Testis (tissue), 3 donors: Measurements from ENCODE around the gene BAIAP2. TPM values are rescaled to one million over a fixed set of nuclear protein-coding genes. Genes with fewer than 3 reads are reported as not detected.

Experiments used
- DNase-seq: peaks from one replicate; pipeline ENCODE4 v3.0.0-alpha.2; 2019
- H3K27ac ChIP-seq, 2 donors: fragments of 200-600 bp; sonication (generic); one replicate each; pipeline ENCODE4 v1.5.1; 2019
- H3K27me3 ChIP-seq: fragments of 200-600 bp; sonication (generic); one replicate; pipeline ENCODE4 v1.5.1; 2019
- H3K36me3 ChIP-seq: fragments of 200-600 bp; sonication (generic); one replicate; pipeline ENCODE4 v1.5.1; 2017; ENCODE audit warnings: low read depth; ENCODE audit errors: missing control alignments
- H3K4me1 ChIP-seq: fragments of 200-600 bp; sonication (generic); one replicate; pipeline ENCODE4 v1.5.1; 2019
- H3K4me3 ChIP-seq, 2 donors: fragments of 200-600 bp; sonication (generic); one replicate each; pipeline ENCODE4 v1.5.1; 2017 to 2019
- H3K9me3 ChIP-seq: fragments of 200-600 bp; sonication (generic); one replicate; pipeline ENCODE4 v1.5.1; 2017
- POLR2A ChIP-seq: fragments of 450-650 bp; IDR thresholded peaks from one replicate; pipeline ENCODE4 v1.6.1; 2017; ENCODE audit warnings: antibody characterized with exemption, mild to moderate bottlenecking, moderate library complexity
- WGBS, 2 donors: methylation state at CpG; one replicate each; pipeline ENCODE4 v1.1.5; 2018; 5-methylcytosine and 5-hydroxymethylcytosine counted together
- intact Hi-C: fragments of 100-400 bp; cut with DNase I; formaldehyde crosslinking; loops from one replicate; pipeline ENCODE4 v1.15.1; 2023; ENCODE audit warnings: low total_unique reads
- polyA plus RNA-seq: library from polyadenylated mRNA; stranded (reverse); fragments of 350-450 nt; fragmentation: Illumina TruSeq; extraction: RNeasy Lipid Tissue Mini Kit (QIAGEN cat#74804); gene quantifications from one replicate; pipeline ENCODE4 v1.2.3, GENCODE V29; 2014; ENCODE audit warnings: low read depth, low replicate concordance; ENCODE audit not compliant: insufficient read depth
- total RNA-seq, 2 donors: library from RNA; depleted of rRNA; stranded (reverse); fragments of >200 nt; gene quantifications; one replicate each; pipeline ENCODE4 v1.2.3, GENCODE V29; 2016
- TF ChIP-seq, protein P1 (sequence below), 3 experiments: fragments of 450-650 bp in 2 of 3; fragments of 200-600 bp in 1 of 3; sonication (generic) in 1 of 3; IDR thresholded peaks; one replicate each; pipeline ENCODE4 v1.5.1; 2016 to 2019; ENCODE audit warnings: antibody characterized with exemption in 3 of 3, mild to moderate bottlenecking in 2 of 3, moderate library complexity in 1 of 3

Gene BAIAP2
- total and polyA plus RNA-seq, 3 donors from 2014 or later = 36.7 to 67.5 (median 67.3) TPM

DNA sequence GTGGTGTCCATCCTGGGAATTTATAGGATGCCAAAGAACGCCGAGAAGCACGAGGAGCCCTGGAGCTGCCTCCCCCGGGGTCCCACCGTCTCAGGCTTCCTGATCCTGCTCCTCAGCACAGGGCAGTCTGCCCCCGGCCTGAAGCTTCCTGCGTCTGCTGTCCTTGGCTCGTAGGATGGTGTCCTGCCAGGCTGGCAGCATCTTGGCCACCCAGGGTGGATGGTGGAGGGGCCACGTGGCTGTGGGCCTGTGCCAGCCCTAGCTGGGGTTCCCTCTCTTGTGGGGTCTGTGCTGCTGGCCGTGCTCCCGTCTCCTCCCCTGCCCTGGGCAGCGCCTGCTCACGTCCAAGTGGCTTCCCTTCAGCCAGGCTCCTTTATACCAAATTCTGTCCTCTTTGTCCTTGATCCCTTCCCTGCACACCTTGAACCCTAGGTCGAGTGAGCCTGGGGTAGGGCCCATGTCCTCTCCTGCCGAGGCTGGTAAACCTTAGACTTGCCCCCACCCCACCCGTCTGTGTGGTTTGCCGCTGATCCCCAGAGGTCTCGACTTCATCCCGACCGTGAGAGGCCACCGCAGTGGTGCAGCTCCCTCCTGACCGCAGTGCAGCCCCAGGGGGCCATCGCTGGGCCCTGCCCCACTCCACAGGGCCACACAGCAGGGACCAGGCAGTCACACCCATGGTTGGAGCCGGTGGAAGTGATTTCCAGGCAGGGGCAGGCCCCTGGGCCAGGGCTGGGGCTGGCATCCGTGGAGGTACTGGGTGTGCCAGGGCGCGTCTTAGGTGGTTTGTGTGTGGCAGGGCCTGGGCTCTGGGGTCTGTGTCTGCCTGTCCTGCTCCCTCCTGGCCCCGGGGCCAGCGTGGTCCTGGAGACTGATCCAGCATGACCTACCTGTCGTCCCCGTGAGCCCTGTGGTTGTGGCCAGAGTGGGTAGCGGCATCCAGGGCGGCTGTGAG, 46.5 kb downstream of the BAIAP2 start:
- no peaks in the 10 kb centered on the region for H3K36me3 ChIP-seq
- H3K27ac ChIP-seq = no peak overlapping the region
- no peaks in the 10 kb centered on the region for H3K9me3 ChIP-seq
- H3K4me1 ChIP-seq = no peaks in the 10 kb centered on the region
- H3K27me3 ChIP-seq = no peaks in the 10 kb centered on the region
- intact Hi-C loops = no loop called here
- TF ChIP-seq, protein P1, sequence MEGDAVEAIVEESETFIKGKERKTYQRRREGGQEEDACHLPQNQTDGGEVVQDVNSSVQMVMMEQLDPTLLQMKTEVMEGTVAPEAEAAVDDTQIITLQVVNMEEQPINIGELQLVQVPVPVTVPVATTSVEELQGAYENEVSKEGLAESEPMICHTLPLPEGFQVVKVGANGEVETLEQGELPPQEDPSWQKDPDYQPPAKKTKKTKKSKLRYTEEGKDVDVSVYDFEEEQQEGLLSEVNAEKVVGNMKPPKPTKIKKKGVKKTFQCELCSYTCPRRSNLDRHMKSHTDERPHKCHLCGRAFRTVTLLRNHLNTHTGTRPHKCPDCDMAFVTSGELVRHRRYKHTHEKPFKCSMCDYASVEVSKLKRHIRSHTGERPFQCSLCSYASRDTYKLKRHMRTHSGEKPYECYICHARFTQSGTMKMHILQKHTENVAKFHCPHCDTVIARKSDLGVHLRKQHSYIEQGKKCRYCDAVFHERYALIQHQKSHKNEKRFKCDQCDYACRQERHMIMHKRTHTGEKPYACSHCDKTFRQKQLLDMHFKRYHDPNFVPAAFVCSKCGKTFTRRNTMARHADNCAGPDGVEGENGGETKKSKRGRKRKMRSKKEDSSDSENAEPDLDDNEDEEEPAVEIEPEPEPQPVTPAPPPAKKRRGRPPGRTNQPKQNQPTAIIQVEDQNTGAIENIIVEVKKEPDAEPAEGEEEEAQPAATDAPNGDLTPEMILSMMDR (IDR thresholded peaks at IDR 0.05) = no peak
- TF ChIP-seq POLR2A = no peak
- no peak for DNase-seq
- 87 to 90% methylated on average over 31 to 33 of the region's 33 CpGs for WGBS, 2 donors
- H3K4me3 ChIP-seq = no peak overlapping the region

DNA sequence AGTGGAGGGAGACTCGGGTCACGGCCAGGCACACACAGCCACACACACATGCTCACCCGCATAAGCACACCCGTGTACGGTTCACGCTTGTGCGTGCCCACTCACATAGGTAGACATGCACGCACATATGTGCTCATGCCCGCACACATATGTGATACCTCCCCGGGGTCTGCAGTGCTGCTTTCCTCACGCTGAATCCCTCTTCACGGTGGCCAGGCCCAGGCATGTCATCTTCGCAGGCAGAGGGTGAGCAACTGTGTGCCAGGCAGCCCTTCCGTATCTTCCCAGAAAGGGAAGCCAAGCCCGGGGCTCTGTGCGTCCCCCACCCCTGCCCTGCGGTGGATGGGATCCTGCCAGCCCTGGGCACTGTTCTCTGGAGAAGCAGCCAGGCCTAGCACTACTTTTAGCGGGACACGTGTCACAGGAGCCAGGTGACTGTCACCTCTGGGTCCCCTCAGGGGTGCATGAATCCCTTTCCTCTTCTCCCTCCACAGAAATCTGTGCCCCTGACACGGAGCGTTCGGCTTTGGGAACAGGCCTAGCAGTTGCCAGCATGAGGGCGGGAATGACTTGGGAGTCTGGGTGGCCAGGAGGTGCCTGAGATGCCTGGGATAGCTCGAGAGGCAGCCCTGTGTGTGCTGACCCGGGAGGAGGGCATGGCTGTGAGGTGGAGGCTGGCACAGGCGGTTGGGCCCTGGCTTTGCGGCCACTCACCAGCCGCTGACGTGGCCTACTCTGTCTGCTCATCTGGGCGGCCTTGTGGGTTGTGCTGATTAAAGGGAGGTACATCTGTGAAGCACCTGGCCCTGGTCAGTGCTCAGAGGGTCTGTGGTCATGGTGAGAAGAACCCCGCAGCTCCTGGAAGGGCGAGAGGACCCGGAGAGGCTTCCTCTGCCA, 47.5 kb downstream of the BAIAP2 start:
- H3K36me3 ChIP-seq = no peaks in the 10 kb centered on the region
- no peak for DNase-seq
- H3K4me3 ChIP-seq = no peak overlapping the region
- intact Hi-C loops = no loop called here
- TF ChIP-seq, protein P1 (IDR thresholded peaks at IDR 0.05) = no peak
- no peak for TF ChIP-seq POLR2A
- no peaks in the 10 kb centered on the region for H3K9me3 ChIP-seq
- no peak overlapping the region for H3K27ac ChIP-seq
- no peaks in the 10 kb centered on the region for H3K27me3 ChIP-seq
- no peaks in the 10 kb centered on the region for H3K4me1 ChIP-seq
- 91 to 97% methylated on average over 19 to 33 of the region's 33 CpGs for WGBS, 2 donors

DNA sequence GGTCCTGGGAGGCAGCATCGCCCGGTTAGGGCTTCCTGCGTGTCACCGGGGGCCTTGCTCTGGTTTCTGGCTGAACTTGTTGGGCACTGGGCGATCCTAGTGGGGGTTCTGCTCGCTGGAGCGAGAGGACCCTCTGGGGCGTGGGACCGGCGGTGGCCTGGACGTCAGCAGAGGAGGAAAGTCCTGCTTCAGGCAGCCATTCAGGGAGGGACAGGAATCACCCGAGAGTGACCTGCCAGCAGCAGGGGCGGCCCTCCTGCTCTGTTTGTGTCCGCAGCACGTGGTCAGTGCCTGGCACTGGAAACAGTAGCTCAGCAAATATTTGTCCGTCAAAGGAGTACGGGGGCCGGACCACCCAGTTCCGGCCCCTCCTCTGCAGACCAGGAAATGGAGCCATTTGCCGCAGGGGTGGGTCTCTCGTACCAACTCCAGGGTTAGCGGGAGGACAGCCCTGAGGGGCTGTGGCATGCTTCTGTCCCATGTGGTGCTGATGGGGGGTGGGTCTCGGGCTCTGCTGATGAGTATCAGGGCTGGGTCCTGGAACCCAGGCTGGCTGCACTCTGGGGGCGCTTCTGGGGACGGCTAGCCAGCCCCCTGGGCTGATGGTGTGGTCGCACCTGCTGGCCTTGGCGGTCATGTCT, 48.3 kb downstream of the BAIAP2 start:
- Histone ChIP-seq H3K4me3 (no peak overlapping the region), H3K9me3 (no peaks in the 10 kb centered on the region), H3K27me3 (no peaks in the 10 kb centered on the region), H3K27ac (no peak overlapping the region), H3K36me3 (no peaks in the 10 kb centered on the region), H3K4me1 (no peaks in the 10 kb centered on the region)
- DNase-seq = no peak
- intact Hi-C loops = no loop called here
- WGBS, 2 donors = 83 to 92% methylated on average over 6 to 26 of the region's 27 CpGs
- TF ChIP-seq, protein P1 (IDR thresholded peaks at IDR 0.05) = no peak
- TF ChIP-seq POLR2A = no peak

DNA sequence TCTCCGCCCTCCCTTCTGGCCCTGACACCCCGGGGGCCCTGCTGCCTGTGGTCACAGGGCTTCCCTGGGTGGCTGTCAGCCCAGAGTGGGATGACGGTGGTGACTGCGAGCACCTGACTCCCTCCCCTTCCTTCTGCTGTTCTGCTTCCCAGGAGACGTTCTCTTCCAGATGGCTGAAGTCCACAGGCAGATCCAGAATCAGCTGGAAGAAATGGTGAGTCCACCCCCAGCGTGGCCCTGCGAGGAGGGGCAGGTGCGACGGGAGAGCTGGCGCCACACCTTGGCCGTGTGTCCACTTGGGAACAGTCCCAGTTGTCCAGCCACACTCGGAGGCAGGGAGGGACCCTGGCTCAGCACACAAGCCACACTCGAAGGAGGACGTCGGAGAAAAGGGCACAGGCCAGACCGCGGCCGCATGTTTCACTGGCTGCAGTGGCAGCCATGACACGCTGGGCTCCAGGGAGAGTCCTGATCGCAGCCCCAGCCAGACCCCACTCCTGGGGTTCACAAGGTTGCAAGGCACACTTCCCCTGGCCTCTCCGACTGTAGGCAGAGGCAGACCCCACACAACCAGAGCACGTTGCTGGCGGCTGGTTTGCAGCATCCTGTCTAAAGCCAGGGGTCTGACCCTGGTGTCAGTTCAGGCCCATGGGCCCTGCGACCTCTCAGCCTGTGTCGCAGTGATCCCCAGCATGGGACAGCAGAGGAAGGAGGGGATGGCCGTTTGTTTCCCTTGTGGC, 49.9 kb downstream of the BAIAP2 start:
- Histone ChIP-seq H3K4me3 (no peak overlapping the region), H3K9me3 (no peaks in the 10 kb centered on the region), H3K27ac (no peak overlapping the region), H3K4me1 (no peaks in the 10 kb centered on the region), H3K36me3 (no peaks in the 10 kb centered on the region), H3K27me3 (no peaks in the 10 kb centered on the region)
- no peak for DNase-seq
- intact Hi-C loops = no loop called here
- no peak for TF ChIP-seq POLR2A
- TF ChIP-seq, protein P1 (IDR thresholded peaks at IDR 0.05) = no peak
- WGBS, 2 donors = 87 to 94% methylated on average over 25 to 26 of the region's 26 CpGs
